ENCODE results near the gene ZNF419.

ZNF419 gene

GRCh38 chr19:57527136-57527881 is 39.8 kb downstream of the ZNF419 start, which contains the start of gene ZNF549:
Gene ZNF549 (plus strand): TSS chr19:57527356. CDS start chr19:57527574, 218 bp downstream.
- peak; percentile 71 to 82 for DNase-seq (ENCODE audit: low read depth in 2 of 2)

- no peak for DNase-seq (ENCODE audit: low read depth in 2 of 2)
Measured at GRCh38 chr19:57537953-57538547, 50.5 kb downstream of the ZNF419 start.

Data from stimulated activated CD8-positive, alpha-beta memory T cell treated with anti-CD3 and anti-CD28 coated beads, Interleukin-15, amount 100 ng/mL, for 4 hours (primary cell).